Stimulated activated CD4-positive, alpha-beta T cell treated with anti-CD3 and anti-CD28 coated beads, Interleukin-1b, Interleukin-23, amount 100 ng/mL, for 48 hours (primary cell): ENCODE results near the gene ERBB4.
"Not testable (repeated sequence)": the region's sequence is repeated elsewhere in the genome, so short reads cannot be mapped to it uniquely, and the experiment has no call there.

Source experiments
- DNase-seq: peaks from one replicate; pipeline ENCODE4 v3.0.0-alpha.2; 2020

Gene ERBB4

DNA sequence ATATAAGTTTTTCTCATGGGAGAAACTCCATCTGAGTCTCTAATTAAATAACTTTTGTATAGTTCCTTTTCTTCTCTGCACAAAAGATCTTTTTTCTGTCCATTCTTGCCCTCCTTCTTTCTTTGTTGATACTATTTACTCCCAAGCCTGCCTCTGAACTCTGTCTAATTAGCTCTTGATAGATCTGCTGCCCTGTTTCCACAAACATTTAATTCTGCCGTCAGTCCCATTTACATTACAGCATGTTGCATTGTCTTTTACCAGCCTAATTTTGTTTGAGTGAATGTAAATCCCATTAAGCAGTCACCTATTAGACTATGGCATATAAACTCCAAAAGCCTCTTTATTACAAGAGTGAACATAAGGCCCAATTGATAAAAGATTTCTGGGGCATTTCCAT lies 254.4 kb downstream of the ERBB4 start:
- no peak for DNase-seq

DNA sequence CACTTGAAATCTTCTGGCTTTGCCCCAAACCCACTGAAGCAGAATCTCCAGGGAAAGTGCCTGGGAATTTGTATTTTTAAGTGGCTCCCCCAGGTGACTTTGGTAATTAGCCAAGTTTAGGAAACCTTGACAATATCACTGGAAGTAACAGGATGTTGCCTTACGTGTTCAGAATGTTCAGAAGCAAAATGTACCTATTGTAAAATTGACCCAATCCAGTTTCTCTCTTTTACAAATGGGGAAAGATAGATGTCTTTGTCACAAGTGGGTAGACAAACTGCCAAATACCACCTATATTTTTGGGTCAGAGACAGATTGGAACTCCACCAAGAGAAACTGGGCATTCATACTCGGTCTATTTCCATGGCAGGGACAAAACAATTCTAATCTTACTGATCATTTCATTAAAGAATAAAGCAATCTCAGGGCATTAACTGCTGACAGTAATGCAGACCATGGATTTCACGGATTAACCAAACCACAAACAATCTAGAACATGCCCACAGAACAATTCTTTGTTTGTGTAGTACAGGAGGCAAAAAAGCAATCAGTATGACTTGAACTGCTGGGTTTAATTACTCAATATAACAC lies 255.8 kb downstream of the ERBB4 start:
- DNase-seq: no peak

DNA sequence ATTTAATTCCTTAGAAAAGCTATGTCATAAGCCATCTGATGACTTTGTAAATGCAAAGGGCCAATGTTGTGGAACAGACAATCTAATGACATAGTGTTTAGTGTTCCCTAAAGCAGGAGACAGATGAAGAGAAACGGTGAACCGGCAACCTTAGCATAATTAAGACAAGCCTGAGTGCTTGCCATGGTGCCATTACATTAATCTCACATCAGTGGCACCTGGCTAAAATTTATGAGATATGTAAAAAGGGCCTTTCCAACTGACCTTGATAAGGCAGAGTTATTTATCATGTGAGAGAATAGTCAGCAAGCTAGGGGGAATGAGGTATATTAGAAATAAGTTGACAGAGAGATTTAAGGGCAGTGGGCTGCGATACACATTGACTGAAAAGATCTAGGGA lies 261.8 kb downstream of the ERBB4 start:
- DNase-seq: no peak

DNA sequence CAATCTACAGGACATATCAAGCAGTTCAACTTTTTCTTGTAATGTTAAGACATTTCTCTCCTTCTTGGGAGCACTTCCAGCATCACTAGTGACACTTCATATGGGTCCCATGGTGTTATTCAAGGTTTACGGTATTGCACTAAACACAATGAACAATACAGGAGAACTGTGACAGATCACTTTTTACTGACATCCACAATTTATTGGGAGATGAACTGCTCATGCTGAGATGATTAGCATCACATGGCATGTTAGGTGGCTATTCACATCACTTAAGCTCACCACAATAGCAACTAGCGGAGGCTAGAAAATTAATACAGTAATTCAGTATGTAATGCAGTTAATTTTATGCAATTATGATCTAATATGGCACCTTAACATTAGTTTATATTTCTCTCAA lies 264.4 kb downstream of the ERBB4 start:
- DNase-seq: no peak

DNA sequence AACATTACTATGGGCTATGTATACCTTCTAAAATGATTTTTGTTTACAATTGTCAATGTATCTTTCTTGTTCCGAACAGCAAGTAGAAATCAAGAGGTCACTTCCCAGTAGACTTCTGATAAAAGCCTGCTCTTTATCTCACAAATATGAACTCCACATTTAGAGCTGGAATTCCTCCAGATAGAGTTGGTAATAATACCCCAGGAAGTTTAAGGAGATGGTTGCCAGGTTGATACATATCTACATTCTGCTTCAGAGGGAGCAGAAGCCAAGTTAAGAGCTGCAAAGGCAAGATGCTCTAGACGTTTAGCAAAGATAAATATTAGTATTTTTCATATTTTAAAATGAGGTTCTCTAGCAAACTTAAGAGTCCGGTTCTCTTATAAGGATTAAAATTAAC lies 267.0 kb downstream of the ERBB4 start:
- no peak for DNase-seq

DNA sequence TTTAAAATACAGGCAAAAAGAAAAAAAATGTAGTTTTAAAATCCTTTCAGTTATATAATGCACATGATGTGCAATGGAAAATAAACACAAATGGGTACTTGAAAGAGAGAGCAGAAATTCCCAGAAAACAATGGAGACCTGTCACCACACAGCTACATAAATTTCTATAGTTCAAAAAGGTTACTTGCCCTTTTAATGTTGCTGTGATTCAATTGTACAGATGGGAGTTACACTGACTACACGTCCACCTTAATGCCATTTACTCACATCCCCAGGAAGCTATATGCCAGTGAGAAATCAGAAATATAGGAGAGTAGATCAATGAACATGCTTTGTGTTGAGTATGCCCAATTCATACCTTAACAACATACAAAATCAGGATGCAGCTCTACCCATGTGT lies 269.6 kb downstream of the ERBB4 start:
- no peak for DNase-seq

DNA sequence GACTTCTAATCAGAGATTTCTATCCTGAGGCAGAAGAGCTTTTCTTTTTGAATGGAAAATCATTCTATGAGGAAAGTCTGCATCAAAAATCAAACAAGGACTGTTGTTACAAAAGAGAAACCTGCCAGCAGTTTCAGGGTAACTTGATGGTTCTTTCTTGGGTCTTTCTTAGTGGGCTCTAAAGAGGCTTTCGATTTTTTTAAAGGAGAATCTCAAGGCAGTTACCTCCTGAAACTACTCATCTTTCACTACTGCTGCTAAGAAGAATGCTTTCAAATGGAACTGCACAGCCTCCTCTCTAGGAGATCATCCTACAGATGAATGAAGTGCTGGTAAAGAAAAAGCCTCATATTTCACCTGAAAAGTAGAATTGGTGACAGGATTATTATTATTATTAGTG lies 272.3 kb downstream of the ERBB4 start:
- no peak for DNase-seq

DNA sequence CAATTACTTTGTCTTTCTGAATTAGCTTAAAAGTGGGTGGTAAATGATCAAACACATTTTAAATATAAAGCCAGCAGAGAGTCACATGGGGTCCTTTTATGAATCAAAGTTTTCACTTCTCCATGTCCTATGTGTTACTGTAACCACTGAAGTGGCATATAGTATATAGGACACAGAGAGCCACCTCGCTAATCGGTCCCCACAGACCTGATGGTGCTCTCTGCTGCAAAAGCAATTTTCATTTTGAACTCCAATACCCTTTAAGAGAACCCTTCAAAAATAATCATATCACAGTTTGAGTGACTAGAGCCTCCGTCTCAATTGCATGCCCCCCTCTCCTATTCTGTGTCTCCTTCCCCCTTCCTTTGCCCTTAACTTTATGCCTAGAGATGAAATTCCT lies 272.8 kb downstream of the ERBB4 start:
- DNase-seq: no peak

DNA sequence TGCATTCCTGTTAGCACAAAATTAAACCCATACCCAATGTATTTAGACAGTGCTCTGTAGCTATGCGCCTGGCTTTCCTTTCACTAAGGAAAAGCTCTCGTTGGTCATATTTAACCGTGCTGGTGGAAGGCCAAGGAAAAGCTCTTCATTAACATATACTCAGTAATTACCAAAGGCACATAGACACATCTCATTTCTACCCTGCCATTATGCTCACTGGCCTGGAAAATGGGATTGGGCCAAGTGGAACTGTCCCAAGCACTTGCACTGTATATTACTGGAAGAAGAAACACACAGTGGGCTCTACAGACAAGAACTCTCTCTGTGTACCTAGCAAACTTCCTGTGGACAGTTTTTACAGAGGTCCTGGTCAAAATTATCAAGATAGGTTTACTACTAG lies 274.4 kb downstream of the ERBB4 start:
- no peak for DNase-seq

DNA sequence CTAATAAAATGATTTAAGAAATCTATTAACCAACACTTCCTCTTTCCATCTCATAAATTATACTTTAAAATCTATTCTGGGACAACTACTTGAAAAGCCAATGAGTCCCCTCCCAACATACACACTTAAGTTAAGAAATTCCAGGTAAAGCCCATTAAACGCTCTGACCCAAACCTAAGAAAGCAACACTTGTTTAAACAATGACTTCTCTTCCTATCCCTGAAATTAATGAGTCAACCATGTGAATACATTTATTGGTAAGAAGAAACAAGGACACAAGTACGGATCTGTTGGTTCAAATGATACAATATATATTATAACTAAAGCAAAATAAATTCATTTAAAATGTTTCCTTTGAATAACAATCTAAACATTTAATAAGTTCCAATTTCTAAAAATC lies 279.4 kb downstream of the ERBB4 start:
- DNase-seq: no peak

DNA sequence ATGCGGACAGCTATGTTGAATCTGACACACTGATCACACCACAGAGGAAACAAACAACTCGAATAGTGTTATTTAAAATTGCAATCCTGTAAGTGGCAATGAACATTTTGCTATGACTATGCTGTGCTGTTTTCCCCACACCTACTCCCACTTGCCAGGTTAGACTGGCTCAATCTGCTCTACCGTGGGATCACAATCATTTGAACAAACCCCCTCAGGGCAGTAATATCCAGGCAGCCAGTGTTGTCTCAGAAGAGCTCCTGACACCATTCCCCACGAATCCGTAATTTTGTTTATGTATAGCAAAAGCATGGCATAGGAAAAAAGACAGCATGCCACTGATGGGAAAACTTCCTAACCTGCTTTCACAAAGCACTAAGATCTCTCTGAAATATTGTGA lies 284.3 kb downstream of the ERBB4 start:
- no peak for DNase-seq

DNA sequence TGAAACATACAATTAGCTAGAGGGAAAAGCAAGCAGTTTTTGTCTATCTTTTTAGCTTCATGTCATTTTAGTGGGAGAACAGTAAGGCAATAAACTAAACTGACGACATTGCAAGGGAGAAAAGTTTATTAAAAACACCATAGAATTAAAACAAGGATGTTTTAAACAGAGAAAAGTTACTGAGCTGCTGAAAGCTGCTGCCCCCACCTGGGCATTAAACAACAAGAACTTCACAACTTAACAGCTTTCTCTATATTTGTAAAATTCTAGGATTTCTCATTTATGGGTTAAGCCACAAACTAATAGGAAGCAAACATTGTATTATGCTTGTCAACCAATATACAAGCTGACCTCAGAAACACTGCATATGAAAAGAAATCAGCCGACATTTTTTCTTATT lies 289.2 kb downstream of the ERBB4 start:
- no peak for DNase-seq

DNA sequence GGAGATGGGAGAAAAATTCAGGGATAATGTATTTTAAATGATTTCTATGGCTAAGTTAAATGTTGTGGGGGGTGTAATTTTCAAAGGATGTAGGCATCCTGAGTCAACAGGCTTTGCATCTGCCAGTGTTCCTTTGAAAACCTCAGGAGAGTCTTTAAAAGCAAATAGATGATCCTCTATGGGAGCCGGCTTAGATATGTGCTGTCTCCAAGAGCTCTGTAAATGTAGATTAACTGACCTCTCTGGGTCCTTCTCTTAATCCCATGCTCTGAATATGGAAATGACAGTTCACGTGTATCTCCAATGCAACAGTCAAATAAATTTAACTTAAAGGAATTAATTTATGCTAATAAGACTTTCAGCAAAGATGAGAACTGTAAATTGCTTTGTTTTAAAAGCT lies 292.7 kb downstream of the ERBB4 start:
- DNase-seq: no peak

DNA sequence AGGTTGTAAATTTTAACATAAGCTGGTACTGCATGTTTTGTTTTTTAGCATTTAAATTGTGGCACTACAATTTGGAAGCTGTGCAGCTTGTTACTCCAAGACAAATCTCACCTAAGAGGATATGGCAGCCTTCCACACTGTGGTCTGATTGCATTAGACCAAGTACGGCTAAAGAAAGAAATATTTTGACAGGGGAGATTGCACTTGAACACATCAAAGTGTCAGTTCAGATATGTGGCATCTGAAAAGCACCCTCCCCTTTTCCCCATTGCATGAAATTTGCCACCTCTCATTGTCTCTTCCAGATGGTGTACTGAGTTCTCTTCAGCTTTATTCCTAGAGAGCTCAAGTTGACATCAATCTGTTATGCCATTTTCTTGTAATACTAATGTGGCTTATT lies 295.9 kb downstream of the ERBB4 start:
- no peak for DNase-seq

DNA sequence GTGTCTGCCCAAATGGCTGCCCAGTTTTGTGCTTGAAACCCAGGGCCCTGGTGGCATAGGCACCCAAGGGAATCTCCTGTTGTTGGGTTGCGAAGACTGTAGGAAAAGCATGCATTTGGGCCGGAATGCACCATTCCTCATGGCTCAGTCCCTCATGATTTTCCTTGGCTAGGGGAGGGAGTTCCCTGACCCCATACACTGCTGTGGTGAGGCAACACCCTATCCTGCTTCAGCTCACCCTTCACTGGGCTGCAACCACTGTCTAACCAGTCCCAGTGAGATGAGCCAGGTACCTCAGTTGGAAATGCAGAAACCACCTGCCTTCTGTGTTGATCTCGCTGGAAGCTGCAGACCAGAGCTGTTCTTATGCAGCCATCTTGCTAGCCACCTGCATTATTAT lies 300.4 kb downstream of the ERBB4 start:
- not testable (repeated sequence) for DNase-seq

DNA sequence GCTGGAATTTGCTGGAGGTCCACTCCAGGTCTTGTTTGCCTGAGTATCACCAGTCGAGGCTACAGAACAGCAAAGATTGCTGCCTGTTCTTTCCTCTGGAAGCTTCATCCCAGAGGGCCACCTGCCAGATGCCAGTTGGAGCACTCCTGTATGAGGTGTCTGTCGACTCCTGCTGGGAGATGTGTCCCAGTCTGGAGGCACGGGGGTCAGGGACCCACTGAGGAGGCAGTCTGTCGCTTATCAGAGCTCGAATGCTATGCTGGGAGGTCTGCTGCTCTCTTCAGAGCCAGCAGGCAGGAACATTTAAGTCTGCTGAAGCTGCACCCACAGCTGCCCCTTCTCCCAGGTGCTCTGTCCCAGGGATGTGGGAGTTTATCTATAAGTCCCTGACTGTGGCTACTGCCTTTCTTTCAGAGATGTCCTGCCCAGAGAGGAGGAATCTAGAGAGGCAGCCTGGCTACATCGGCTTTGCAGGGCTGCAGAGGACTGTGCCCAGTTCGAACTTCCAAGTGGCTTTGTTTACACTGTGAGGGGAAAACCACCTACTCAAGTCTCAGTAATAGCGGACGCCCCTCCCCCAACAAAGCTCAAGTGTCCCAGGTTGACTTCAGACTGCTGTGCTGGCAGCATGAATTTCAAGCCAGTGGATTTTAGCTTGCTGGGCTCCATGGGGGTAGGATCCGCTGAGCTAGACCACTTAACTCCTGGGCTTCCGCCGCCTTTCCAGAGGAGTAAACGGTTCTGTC lies 301.1 kb downstream of the ERBB4 start:
- DNase-seq: no peak

DNA sequence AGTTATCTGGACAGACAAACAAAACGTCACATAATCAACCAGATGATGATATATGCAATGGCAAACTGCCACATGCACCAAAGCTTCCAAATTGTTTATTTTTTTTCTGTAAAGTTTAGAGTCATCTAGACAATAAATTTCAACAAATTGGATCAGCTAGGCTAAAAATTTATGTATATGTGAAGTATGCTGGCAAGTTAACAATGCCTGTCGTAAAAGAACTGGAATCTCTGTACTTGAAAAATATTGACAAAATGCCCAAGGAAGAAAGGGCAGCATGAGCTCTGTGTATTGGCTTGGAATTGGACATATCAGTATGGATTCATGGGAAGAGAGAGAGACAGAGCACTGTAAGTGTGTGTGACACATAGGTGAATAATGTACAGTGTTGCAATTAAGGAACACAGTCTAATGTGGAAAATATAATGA lies 309.8 kb downstream of the ERBB4 start:
- no peak for DNase-seq

DNA sequence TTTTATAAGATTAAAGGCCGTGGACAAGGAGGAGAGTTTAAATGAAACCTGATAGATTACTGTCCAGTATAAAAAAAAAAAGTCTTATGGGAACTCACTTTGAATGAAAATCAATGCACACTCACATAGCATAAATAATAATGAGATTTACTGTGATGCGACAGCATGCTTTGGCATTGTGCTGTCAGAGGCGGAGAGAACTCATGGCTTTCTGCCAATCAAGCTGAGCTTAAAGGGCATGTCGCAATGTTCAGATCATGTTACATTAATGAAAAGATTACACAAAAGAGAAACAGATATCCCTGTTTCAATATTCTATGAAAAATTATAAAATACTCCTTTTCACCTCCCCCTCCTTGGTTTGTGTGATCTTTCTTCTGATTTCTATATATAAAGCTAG lies 310.8 kb downstream of the ERBB4 start:
- no peak for DNase-seq

DNA sequence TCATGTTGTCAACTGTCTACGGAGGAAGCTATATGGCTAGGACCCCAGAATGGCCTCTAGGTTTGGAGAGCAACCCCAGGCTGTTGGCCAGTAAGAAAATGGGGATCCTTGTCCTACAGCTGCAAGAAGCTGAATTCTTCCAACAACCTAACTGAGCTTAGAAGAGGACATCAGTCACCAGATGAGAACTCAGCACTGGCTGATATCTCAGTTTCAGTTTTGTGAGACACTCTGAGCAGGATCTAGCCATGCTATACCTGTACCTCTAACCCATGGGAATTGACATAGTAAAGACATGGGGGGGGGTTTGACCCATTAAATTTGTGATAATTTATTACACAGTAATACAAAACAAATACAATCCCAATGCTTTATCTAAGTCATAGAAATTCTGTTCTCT lies 312.5 kb downstream of the ERBB4 start:
- no peak for DNase-seq

DNA sequence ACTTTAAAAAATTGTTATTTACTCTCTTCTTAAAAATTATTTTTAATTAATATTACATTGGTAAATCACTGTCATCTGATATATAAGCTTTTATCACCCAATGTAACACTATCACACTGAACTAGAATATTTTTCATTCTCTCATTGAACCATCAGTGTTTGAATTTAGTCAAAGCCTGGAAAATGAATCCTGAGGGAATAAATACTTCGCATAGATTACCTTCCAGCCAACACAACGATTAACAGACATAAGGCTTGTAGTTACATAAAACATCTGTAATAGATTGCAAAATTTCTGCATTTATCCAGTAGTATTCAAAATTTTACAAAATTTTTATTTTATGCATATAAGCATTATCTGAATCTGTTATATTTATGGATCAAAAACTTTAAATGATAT lies 314.9 kb downstream of the ERBB4 start:
- DNase-seq: no peak

DNA sequence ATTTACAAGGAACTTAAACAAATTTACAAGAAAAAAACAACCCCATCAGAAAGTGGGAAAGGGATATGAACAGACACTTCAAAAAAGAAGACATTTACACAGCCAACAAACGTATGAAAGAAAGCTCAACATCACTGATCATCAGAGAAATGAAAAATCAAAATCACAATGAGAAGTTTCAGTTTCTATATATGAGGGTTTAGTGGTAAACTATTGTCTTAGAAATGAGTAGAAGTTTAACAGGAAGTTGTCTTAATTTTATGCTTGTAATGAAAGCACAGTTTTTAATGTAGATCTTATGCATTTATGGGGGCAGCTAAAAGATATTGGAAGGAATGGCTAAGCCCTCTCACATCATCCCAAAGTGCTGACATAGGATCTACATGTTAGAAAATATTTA lies 325.4 kb downstream of the ERBB4 start:
- no peak for DNase-seq

DNA sequence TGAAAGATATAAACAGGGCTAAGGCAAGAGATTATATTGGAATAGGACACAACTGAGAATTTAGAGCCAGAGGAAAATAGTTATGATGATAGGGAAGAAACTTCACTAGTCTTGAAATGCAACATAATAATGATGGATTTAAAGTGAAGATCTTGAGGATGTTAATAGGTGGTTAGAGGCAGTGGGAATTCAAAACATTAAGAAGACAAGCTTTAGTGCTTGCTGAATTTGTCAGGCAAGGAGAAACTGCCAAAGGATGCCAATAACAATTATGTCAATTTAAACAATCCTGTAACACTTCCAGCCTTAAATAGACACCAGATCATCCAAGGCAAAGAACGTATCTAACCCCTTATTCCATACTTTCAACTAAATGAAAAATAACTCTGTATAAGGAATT lies 330.1 kb downstream of the ERBB4 start:
- no peak for DNase-seq

DNA sequence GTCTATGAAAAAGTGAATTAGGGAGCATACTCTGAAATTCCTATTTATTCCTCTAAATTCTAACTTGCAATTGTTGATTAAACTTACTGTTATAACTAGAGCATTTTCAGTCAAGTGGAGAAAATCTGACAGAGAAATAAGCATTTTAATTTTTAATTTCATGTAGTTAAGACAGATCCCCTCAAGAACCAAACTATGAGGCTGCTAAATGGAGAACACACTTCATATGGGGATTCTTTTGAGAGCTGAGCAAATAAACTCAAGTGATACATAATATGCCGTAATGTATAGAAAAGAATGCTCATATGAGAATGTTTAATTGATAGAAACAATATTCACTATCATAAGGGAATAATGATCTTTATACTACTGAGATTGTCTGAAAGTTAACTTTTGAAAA lies 340.8 kb downstream of the ERBB4 start:
- DNase-seq: no peak

DNA sequence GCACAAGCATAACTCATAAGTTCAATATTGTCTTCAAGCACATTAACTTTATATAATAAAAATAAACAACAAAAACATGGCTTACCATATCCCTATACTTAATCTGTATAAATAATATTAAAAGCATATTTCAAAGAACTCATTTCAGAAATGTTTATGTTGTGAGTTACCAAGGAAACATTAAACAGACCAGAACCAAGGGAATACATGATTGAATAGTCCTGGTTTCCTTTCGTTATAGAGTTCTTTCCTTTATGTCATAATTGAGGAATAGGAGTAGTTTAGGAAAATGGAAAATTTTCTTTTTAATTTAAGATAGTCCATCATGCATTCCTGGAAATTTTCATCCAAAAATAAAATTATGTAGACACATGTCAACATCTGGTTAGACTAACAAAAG lies 343.0 kb downstream of the ERBB4 start:
- no peak for DNase-seq

DNA sequence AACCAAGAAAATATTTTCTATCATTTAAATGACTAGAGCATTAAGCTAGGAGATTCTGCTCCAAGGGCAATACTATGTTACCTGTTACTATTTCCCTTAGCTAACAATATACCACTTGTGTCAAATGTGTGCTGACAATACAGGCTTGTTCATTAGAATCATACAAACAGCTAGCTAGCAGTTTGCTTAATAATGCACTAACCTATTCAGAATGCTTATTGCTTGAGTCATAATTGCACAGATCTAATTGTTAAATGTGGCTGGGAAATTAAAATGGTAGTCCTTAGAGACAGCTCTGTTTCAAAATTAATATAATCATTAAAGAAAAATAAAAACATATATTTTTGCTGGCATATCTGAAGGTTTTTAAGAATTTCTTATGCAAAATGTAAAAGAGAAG lies 344.2 kb downstream of the ERBB4 start:
- no peak for DNase-seq
